HG02623 (cell line): ENCODE data around the gene MAN1C1.
"Not testable (repeated sequence)": the region's sequence is repeated elsewhere in the genome, so short reads cannot be mapped to it uniquely, and the experiment has no call there.

Experiments used
- ATAC-seq: cut with Tn5 transposase; IDR thresholded peaks from one replicate; pipeline ENCODE4 v1.9.1; 2021; ENCODE audit warnings: moderate library complexity; ENCODE audit not compliant: unreplicated experiment

MAN1C1 gene

GRCh38 chr1:25653558-25653957 lies 37.0 kb downstream of the MAN1C1 start:
- no peak for ATAC-seq

DNA sequence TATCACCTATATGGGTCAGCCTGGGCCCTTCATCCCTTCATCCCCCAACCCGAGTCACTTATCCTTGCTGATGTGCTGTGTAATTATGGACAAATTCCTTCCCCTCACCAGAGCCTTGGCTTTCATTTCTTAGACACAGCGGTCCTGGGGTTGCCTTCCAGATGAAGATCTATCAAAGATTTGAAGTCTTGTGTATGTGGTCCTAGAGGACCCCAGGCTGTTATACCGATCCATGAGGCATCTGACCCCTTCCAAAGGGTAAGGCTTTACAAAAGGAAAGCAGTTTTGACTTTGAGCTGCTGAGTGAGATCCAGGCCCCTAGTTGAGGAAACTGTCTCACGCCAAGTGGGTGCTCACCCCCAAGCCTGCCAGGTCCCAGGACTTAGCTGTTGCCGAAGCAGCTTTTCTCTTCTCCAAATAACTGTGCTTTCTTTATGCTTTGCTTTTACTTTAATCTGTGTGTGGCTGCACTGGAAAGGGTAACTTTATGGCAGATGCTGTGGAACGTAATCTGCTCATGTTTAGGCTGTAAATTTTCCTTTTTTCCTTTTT lies 37.6 kb downstream of the MAN1C1 start:
- no peak for ATAC-seq

DNA sequence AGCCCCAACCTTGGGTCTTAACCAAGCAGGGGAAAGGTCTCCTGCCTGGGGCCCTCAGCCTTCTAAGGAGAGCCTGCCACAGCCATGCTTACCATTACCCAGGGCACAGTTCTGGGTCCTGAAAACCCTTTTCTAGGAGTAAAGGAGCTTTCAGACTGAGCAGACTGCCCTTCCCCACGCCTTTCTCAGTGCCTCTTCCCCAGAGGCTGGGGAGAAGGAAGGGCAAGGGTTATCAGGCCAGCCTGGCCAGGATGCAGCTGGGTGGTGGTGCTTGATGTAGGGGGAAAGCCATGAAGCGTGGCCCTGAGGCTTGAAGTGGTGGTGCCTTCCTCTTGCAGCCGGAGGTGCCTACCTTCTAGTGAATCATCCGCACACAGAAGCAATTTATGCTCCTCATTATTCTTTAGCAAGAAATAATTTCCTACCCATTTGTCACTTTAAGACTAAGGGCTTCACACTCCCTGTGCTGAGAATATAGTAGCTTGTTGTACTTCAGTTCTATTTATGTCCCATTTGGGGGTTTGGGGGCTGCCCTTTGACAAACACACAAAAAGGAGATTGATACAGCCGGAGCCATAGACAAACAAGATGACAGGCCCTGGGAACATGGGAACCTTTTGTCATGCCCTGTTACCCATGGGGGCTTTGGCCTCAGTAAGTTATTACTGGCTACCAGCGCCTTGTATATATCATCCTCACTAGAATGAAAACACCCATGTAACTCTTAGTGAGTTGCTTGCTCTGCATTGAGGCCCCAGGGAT lies 40.7 kb downstream of the MAN1C1 start:
- no peak for ATAC-seq

DNA sequence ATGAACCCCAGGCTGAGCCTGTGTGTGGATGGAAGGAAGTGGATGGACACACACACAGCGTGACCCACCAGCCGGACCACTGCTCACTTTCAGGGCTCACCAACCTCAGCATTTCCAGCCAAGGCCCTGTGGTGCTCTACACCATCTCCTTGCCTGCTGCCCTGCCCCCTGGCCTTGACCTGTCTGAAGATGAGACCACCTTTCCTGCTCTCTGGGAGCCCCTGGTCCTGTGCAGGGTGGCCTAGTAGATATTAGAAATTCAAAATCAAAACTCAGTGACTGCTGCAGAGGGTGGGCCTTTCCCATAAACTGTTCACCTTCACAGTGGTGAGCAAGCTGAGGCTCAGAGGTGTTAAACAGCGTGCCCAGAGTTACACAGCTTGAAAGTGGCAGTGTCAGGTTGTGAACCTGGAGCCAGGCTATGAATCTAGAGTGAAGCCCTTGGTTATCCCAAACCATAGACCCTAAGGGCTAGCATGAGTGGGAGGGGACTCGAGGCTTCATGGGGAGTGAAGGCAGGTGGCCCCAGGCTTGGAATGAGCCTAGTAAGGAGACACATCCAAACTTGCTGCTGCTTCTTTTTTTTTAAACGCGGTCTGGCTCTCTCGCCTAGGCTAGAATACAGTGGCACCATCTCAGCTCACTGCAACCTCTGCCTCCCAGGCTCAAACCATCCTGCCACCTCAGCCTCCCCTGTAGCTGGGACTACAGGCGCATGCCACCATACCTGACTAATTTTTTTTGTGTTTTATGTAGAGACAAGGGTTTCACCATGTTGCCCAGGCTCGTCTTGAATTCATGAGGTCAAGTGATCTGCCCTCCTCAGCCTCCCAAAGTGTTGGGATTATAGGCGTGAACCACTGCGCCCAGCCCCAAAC lies 41.5 kb downstream of the MAN1C1 start:
- ATAC-seq, result no peak

- no peak for ATAC-seq
Observed at GRCh38 chr1:25658791-25659431, 42.3 kb downstream of the MAN1C1 start.

DNA sequence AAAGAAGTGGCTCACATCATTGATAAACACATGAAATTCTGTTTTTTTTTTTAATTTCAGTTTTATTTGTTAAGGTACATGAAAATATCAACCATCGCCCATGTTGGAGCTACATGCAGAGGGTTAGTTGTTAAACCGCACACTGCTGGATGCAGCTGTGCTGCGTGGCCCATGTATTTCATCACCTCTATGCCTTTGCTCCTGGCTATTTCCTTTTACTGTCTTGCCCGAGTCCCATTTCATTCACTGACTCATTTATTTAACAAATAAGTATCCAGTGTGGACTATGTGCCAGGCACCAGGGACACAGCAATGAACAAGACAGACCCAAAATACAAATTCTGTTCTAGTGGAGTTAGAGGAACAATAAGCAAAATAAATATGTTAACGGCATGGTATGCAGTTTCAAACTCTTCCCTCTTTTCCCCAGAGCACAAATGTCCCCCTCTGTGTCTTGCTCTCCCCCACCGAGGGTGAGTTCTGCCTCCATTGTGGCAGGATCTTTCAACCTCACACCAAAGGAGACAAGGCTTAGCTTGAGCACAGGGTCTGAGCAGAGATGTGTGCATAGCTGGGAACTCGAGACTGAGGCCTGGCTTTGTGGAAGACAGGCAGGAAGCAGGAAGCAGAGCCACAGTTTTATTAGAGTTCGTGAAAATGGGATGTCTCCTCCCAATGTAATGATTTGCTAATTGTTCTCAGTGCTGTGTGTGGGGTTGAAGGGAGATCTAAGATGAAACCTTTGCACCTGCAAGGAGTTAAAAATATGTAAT lies 44.6 kb downstream of the MAN1C1 start:
- no peak for ATAC-seq

DNA sequence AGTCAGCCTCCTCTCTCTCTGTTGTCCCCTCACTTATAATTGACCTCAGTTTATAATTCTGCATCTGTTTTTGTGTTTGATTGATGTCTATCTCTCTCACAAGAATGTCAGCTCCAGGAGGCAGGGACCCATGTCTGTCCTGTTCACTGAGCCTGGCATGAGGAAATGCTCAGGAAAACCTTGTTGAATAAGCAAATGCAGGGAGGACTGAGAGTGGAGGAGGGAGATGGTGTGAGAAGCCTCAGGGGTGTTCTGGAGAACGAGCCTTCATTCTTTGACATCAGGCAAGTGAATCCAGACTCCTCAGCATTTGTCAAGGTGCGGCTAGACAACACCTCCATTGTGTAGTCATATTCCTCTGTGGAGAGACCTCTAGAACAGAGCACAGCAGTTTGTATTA lies 45.5 kb downstream of the MAN1C1 start:
- ATAC-seq, result no peak

DNA sequence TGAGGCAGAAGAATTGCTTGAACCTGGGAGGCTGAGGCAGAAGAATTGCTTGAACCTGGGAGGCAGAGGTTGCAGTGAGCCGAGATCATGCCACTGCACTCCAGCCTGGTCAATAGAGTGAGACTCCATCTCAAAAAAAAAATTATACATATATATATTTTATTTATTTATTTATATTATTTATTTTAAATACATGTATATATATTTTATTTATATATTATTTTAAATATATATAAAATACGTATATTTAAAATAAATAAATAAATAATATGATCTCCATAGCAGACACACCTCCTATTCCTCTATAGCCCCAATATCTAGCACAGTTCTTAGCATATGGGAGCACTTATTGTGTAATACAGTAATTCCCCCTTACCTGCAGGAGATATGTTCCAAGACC lies 46.4 kb downstream of the MAN1C1 start:
- ATAC-seq, result not testable (repeated sequence)

GRCh38 chr1:25664357-25665199 lies 48.0 kb downstream of the MAN1C1 start:
- ATAC-seq, result no peak

- no peak for ATAC-seq
Observed at GRCh38 chr1:25666460-25666859, 49.9 kb downstream of the MAN1C1 start.

DNA sequence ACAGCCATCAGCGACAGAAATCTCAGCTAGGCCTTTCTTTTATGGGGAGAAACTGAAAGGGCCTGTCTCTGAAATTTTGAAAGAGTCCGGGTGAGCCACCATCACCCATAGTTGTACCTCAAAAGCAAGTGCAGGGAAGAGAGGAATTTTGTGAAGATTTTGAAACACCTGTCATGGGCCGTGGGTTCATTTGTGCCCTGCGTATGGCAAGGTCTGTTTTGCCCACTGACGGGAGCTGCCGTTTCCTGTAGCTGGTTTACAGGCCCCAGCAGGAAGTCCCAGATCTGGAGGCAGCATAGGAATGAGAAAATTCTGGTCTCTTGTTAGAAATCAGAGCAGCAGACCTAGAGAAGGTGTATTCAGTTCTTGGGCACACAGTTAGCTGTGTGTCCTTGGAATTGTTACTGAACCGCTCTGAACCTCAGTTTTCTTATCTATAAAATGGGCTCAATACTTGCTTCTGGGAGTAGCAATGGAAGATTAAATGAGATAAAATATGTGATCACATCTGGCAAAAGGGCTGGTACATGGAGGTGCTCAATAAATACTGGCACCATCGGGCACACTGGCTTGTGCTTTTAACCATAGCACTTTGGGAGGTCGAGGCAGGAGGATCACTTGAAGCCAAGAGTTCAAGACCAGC lies 52.5 kb downstream of the MAN1C1 start:
- ATAC-seq, result no peak

DNA sequence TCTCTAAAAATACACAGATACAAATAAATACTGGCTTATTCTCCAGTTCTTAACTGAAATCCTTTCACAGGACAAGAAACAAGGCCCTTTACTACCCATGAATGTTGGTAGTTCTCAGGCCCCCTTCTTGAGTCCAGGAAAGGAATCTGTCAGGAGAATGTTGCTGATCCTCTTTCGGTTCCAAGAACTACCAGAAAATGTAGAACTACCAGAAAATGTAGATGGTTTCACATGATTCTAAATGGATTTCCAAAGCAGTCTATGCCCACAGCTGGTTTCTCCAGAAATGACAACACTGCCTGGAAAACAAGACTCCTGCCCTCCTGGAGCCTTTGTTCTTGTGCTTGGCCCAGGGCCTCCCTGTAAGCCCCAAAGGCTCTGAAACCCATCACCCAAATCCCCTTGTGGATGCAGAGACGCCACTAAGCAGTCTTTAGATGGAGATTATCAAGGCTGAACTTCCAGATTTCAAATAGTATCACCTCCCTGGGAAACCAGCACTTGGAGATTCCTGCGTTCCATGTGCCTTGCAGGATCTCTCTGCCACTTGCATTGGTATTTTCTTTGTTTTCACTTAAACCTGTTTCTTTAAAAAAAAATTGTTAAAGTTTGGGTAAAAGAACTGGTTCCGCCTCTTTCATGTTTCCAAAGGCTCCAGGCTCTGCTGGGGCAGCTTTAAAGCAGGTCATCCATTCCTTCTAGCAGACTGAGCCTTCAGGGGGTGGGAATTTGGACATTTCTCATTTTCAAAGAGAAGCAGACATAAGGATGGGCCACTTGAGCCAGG lies 53.4 kb downstream of the MAN1C1 start:
- no peak for ATAC-seq

DNA sequence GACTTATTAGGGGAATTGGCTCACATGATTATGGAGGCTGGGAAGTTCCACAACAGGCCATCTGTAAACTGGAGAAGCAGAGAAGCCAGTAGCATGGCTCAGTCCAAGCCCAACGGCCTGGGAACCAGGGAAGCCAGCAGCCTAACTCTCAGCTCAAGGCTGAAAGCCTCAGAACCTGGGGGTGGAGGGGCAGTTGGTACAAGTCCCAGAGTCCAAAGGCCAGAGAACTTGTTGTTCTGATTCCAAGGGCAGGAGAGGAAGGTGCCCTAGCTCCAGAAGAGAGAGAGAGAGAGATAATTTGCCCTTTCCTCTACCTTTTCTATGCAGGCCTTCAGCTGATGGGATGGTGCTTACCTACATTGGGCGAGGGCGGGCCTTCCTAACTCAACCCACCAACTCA lies 55.3 kb downstream of the MAN1C1 start:
- no peak for ATAC-seq

DNA sequence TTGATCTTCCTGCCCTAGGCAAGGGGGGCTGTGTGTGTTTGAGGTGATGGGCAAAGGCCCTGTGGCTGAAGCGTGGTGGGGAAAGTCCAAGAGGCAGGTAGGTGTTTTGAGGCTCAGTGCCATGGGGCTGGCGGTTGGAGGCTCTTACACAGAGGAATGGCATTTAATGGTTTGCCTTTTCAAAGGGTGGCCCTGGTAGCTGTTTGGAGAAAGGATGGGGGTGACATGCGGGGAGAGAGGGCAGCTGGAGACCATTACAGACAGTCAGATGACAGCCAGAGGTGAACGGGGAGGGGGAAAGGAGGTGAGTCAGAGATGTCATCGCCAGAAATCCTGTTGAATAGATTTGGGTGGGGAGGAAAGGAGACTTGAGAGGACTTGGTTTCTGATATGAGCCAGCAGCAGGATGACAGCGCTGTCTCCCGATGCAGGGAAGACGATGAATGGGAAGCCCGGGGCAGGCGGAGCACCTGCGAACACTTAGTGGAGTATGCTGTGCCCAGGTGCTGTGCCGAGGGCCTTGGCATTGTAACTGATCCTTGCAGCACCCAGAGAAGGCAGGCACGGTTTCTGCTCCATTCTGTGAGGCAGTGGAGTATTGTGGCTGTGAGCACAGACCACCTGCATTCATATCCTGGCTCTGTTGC lies 56.3 kb downstream of the MAN1C1 start:
- no peak for ATAC-seq

DNA sequence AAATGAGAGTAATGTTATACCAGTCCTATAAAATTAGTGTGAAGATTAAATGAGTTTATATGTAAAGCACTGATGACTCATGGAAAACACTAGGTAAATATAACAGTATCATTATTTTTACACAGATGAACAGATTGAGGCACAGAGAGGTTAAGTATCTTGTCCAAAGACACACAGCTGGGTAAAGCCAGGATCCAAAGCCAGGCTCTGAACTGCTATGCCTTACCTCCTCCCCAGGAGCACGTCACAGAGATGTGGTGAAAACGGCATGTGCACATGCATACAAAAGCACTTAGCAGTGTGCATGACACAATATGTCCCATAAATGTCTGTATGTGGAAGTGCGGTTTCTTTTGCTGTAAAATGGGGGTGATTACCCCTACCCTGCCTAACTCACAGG lies 56.9 kb downstream of the MAN1C1 start:
- ATAC-seq, result no peak

DNA sequence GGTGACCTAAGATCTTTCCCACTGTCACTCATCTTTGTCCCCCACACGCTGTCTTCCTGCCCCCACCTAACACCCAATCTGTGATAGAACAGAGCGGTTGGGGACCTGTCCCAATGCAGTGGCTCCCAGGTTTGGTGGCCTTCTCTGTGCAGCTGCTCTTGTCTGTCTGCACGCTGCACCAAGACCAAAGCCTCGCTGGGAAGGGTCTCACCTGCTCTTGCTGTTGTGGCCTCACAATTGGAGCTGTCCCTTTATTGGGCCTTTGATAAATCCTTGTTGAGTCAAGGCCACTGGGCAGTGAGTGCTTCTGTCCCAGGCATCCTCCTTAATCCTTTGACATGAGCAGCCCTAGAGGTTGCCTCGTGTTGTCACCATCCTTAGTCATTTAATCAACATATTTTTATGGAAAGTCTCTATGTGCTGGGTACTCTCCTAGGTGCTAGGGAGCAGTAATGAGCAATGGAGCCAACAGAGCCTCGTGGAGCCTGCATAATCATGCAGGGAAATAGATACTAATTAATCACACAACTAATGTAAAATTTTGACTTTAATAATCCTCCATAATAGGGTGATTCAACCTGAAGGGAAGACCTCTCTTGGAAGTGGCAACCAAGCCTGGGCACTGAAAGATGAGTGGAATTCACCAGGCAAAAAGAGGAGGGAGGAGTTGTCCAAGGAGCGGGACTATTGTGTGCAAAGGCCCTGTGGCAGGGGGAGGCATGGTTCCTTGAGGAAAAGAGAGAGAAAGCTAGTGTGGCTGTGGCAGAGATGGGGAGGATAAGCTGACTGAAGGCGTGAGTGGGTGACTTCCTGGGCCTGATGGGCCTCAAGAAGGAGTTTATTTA lies 57.6 kb downstream of the MAN1C1 start:
- ATAC-seq, result no peak

DNA sequence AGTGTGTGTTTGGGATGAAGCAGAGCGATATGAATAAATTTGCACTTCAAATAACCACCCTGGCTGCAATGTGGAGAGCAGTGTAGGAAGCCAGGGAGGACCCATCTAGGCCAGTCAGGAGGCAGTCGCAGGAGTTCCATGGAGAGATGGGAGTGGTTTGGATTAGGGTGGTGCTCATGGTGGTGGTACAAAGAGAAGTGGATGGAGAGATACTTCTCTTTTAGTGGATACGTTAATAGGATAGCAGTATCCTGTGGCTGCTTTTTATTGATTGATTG lies 58.2 kb downstream of the MAN1C1 start:
- ATAC-seq, result no peak
